Skeletal muscle tissue (tissue), 4 donors: ENCODE data around the gene BLACAT1. TPM values are rescaled to one million over a fixed set of nuclear protein-coding genes. Genes with fewer than 3 reads are reported as not detected.

Source experiments
- H3K27ac ChIP-seq: one replicate; pipeline ENCODE4 v1.7.0; 2013; ENCODE audit warnings: mild to moderate bottlenecking, low read depth, low read length, inconsistent platforms
- H3K27me3 ChIP-seq, 3 donors: one replicate each; pipeline ENCODE4 v1.7.0; 2013; ENCODE audit warnings: low read length in 3 of 3; ENCODE audit not compliant: control insufficient read depth in 3 of 3, insufficient read depth in 3 of 3
- H3K36me3 ChIP-seq, 3 donors: one replicate each; pipeline ENCODE4 v1.7.0; 2013; ENCODE audit warnings: low read length in 3 of 3; ENCODE audit not compliant: control insufficient read depth in 3 of 3, insufficient read depth in 3 of 3
- H3K4me1 ChIP-seq, 3 donors: one replicate each; pipeline ENCODE4 v1.7.0; 2013; ENCODE audit warnings: low read length in 3 of 3, mild to moderate bottlenecking in 3 of 3; ENCODE audit not compliant: control insufficient read depth in 3 of 3, insufficient read depth in 3 of 3
- H3K4me3 ChIP-seq, 3 donors: one replicate each; pipeline ENCODE4 v1.7.0; 2013; ENCODE audit warnings: low read length in 3 of 3
- H3K9ac ChIP-seq, 3 donors: one replicate each; pipeline ENCODE4 v1.7.0; 2013; ENCODE audit warnings: low read length in 3 of 3, mild to moderate bottlenecking in 3 of 3, moderate library complexity in 2 of 3, low read depth in 1 of 3
- H3K9me3 ChIP-seq, 3 donors: one replicate each; pipeline ENCODE4 v1.7.0; 2013; ENCODE audit warnings: low read length in 3 of 3; ENCODE audit not compliant: control insufficient read depth in 3 of 3
- total RNA-seq: library from RNA; depleted of rRNA; stranded (reverse); fragments of >200 nt; gene quantifications from one replicate; pipeline ENCODE4 v1.2.3, GENCODE V29; 2014
- donor health status: Osteomylitis.

Gene BLACAT1
- total RNA-seq, 1 donor from 2014 or later, result not detected

GRCh38 chr1:205443585-205444299, 12.1 kb downstream of the BLACAT1 start:
- Histone ChIP-seq H3K4me3 (no peak overlapping the region), H3K36me3 (no peaks in the 10 kb centered on the region), H3K9ac (peak overlapping the region in 1 of 3 donors; percentile 8), H3K9me3 (no peaks in the 10 kb centered on the region), H3K4me1 (peaks cover 43 to 63% (median 61%) of the 10 kb centered on the region in 3 donors), H3K27ac (no peak overlapping the region), H3K27me3 (peaks cover 0 to 3% (median 0%) of the 10 kb centered on the region in 3 donors)

- no peak overlapping the region for H3K27ac ChIP-seq
- H3K4me3 ChIP-seq, result no peak overlapping the region
- H3K4me1 ChIP-seq, result peaks cover 55 to 76% (median 70%) of the 10 kb centered on the region in 3 donors
- peak overlapping the region in 1 of 3 donors; percentile 8 for H3K9ac ChIP-seq
- no peaks in the 10 kb centered on the region for H3K9me3 ChIP-seq
- H3K36me3 ChIP-seq, result no peaks in the 10 kb centered on the region
- H3K27me3 ChIP-seq, result no peaks in the 10 kb centered on the region
Measured at GRCh38 chr1:205442051-205442725, 13.7 kb downstream of the BLACAT1 start.

- no peak overlapping the region for H3K27ac ChIP-seq
- peak overlapping the region in 1 of 3 donors; percentile 8 for H3K9ac ChIP-seq
- H3K4me1 ChIP-seq, result peaks cover 53 to 79% (median 71%) of the 10 kb centered on the region in 3 donors
Measured at GRCh38 chr1:205441716-205442050, 14.2 kb downstream of the BLACAT1 start.

GRCh38 chr1:205441318-205441633, 14.6 kb downstream of the BLACAT1 start:
- no peak overlapping the region for H3K27ac ChIP-seq

More at GRCh38 chr1:205441716-205442050, 14.2 kb downstream of the BLACAT1 start:
- H3K4me3 ChIP-seq, result no peak overlapping the region
- H3K36me3 ChIP-seq, result no peaks in the 10 kb centered on the region
- no peaks in the 10 kb centered on the region for H3K9me3 ChIP-seq
- no peaks in the 10 kb centered on the region for H3K27me3 ChIP-seq

GRCh38 chr1:205440476-205441317, 15.1 kb downstream of the BLACAT1 start:
- H3K27ac ChIP-seq, result no peak overlapping the region
- peaks cover 53 to 79% (median 66%) of the 10 kb centered on the region in 3 donors for H3K4me1 ChIP-seq
- H3K27me3 ChIP-seq, result peaks cover 0 to 4% (median 0%) of the 10 kb centered on the region in 3 donors
- peak overlapping the region in 1 of 3 donors; percentile 14 for H3K4me3 ChIP-seq
- no peaks in the 10 kb centered on the region for H3K9me3 ChIP-seq
- no peak overlapping the region for H3K9ac ChIP-seq
- H3K36me3 ChIP-seq, result no peaks in the 10 kb centered on the region

More at GRCh38 chr1:205441318-205441633, 14.6 kb downstream of the BLACAT1 start:
- Histone ChIP-seq H3K27me3 (no peaks in the 10 kb centered on the region), H3K4me3 (no peak overlapping the region), H3K9ac (no peak overlapping the region), H3K36me3 (no peaks in the 10 kb centered on the region), H3K4me1 (peaks cover 53 to 79% (median 70%) of the 10 kb centered on the region in 3 donors), H3K9me3 (no peaks in the 10 kb centered on the region)

- H3K27me3 ChIP-seq, result peaks cover 0 to 4% (median 0%) of the 10 kb centered on the region in 3 donors
- H3K27ac ChIP-seq, result no peak overlapping the region
- H3K4me3 ChIP-seq, result no peak overlapping the region
- no peak overlapping the region for H3K9ac ChIP-seq
- no peaks in the 10 kb centered on the region for H3K9me3 ChIP-seq
- H3K36me3 ChIP-seq, result no peaks in the 10 kb centered on the region
- peaks cover 49 to 75% (median 62%) of the 10 kb centered on the region in 3 donors for H3K4me1 ChIP-seq
Measured at GRCh38 chr1:205440121-205440475, 15.7 kb downstream of the BLACAT1 start.

- H3K4me3 ChIP-seq, result no peak overlapping the region
- H3K9me3 ChIP-seq, result no peaks in the 10 kb centered on the region
- no peaks in the 10 kb centered on the region for H3K36me3 ChIP-seq
- H3K27me3 ChIP-seq, result peaks cover 0 to 4% (median under 1%) of the 10 kb centered on the region in 3 donors
- H3K4me1 ChIP-seq, result peaks cover 49 to 65% (median 61%) of the 10 kb centered on the region in 3 donors
- H3K27ac ChIP-seq, result no peak overlapping the region
- H3K9ac ChIP-seq, result peak overlapping the region in 2 of 3 donors; percentile 16 to 53
Measured at GRCh38 chr1:205438213-205439158, 17.4 kb downstream of the BLACAT1 start.

GRCh38 chr1:205437570-205437969, 18.3 kb downstream of the BLACAT1 start:
- Histone ChIP-seq H3K4me1 (peaks cover 44 to 57% (median 56%) of the 10 kb centered on the region in 3 donors), H3K27ac (no peak overlapping the region), H3K9ac (no peak overlapping the region), H3K9me3 (no peaks in the 10 kb centered on the region), H3K36me3 (no peaks in the 10 kb centered on the region), H3K4me3 (no peak overlapping the region), H3K27me3 (peaks cover 0 to 4% (median 4%) of the 10 kb centered on the region in 3 donors)

- H3K9ac ChIP-seq, result no peak overlapping the region
- no peak overlapping the region for H3K27ac ChIP-seq
- H3K27me3 ChIP-seq, result peaks cover 2 to 8% (median 4%) of the 10 kb centered on the region in 3 donors
- no peaks in the 10 kb centered on the region for H3K36me3 ChIP-seq
- peaks cover 37 to 51% (median 50%) of the 10 kb centered on the region in 3 donors for H3K4me1 ChIP-seq
- no peak overlapping the region for H3K4me3 ChIP-seq
- no peaks in the 10 kb centered on the region for H3K9me3 ChIP-seq
Measured at GRCh38 chr1:205436776-205437410, 19.0 kb downstream of the BLACAT1 start.
